Cardiac fibroblast (primary cell): ENCODE measurements around the gene C6orf136.
A peak's percentile ranks its signal among the peaks of the same experiment; 100 is the strongest.

Source experiments
- DNase-seq, 2 donors: peaks; one replicate each; pipeline versions ENCODE4 v3.0.0 to v3.0.0-alpha.2; 2010; ENCODE audit warnings: low read depth in 2 of 2
- H3K4me3 ChIP-seq, 2 donors: replicated peaks in 1 of 2; 1 replicate in 1 of 2; 2 replicates in 1 of 2; pipeline ENCODE4 v1.5.1; 2011; ENCODE audit warnings: low read depth in 2 of 2, low read length in 2 of 2, mild to moderate bottlenecking in 2 of 2, moderate library complexity in 1 of 2
- CTCF ChIP-seq: IDR thresholded peaks from one replicate; pipeline ENCODE4 v1.5.1; 2011; ENCODE audit warnings: low read depth, mild to moderate bottlenecking, low read length, inconsistent platforms

The C6orf136 gene

GRCh38 chr6:30626484-30627366, 20.2 kb upstream of the C6orf136 start, which contains the start of gene ATAT1:
TSS of gene ATAT1 (plus strand) at chr6:30626874.
- peak; percentile 46 for TF ChIP-seq CTCF
- DNase-seq, result peak; percentile 75 to 79
- peak within 1 kb of the TSS; percentile 69 to 79 for H3K4me3 ChIP-seq

GRCh38 chr6:30635834-30636233, 11.1 kb upstream of the C6orf136 start:
- H3K4me3 ChIP-seq, result no peak overlapping the region
- DNase-seq, result no peak
- no peak for TF ChIP-seq CTCF

- no peak for TF ChIP-seq CTCF
- no peak overlapping the region for H3K4me3 ChIP-seq
- DNase-seq, result no peak
These were observed 6.5 kb upstream of the C6orf136 start for GRCh38 chr6:30640481-30640880.

- no peak overlapping the region for H3K4me3 ChIP-seq
- TF ChIP-seq CTCF, result no peak
- DNase-seq, result no peak
These were observed 5.9 kb upstream of the C6orf136 start for GRCh38 chr6:30641048-30641447.

- no peak overlapping the region for H3K4me3 ChIP-seq
- no peak for TF ChIP-seq CTCF
- DNase-seq, result peak in 1 of 2 donors; percentile 47
These were observed 3.3 kb upstream of the C6orf136 start for GRCh38 chr6:30643656-30644055.

GRCh38 chr6:30644769-30645168, 2.2 kb upstream of the C6orf136 start:
- no peak overlapping the region for H3K4me3 ChIP-seq
- DNase-seq, result no peak
- TF ChIP-seq CTCF, result no peak
